ENCODE data around the gene COMMD10. TPM values are rescaled to one million over a fixed set of nuclear protein-coding genes. Genes with fewer than 3 reads are reported as not detected.

COMMD10 gene
- total and polyA plus RNA-seq, 2 of the 8 experiments (the other 6 are each of a cell fraction or from before 2014, with no cell fraction given): 16.5 to 43.4 TPM

GRCh38 chr5:116289276-116289675 is 204.5 kb downstream of the COMMD10 start (continued):
- TF ChIP-seq SRF (IDR thresholded peaks at IDR 0.05; ENCODE audit: low read depth, low read length): no peak

All from H1 (cell line).